Liver (tissue), 9 donors: ENCODE data around the gene SEZ6L. TPM values are rescaled to one million over a fixed set of nuclear protein-coding genes. Genes with fewer than 3 reads are reported as not detected.

ENCODE experiments used
- DNase-seq: peaks from one replicate; pipeline ENCODE4 v3.0.0-alpha.2; 2017; ENCODE audit warnings: low spot score
- H3K27ac ChIP-seq, 2 donors: one replicate each; pipeline ENCODE4 v1.7.0; 2013; ENCODE audit warnings: inconsistent platforms in 2 of 2, low read length in 2 of 2, control low read depth in 1 of 2, low read depth in 1 of 2, mild to moderate bottlenecking in 1 of 2
- H3K27me3 ChIP-seq, 4 donors: one replicate each; pipeline versions ENCODE4 v1.6.1 to v1.7.0; 2013; ENCODE audit warnings: low read length in 3 of 4, inconsistent platforms in 1 of 4, mild to moderate bottlenecking in 1 of 4, moderate library complexity in 1 of 4; ENCODE audit not compliant: control insufficient read depth in 4 of 4, insufficient read depth in 4 of 4
- H3K36me3 ChIP-seq, 4 donors: one replicate each; pipeline versions ENCODE4 v1.6.1 to v1.7.0; 2013; ENCODE audit warnings: low read length in 3 of 4, mild to moderate bottlenecking in 3 of 4, low read depth in 1 of 4, moderate library complexity in 1 of 4; ENCODE audit not compliant: control insufficient read depth in 4 of 4, insufficient read depth in 3 of 4
- H3K4me1 ChIP-seq, 4 donors: one replicate each; pipeline versions ENCODE4 v1.6.1 to v1.7.0; 2013; ENCODE audit warnings: low read length in 3 of 4, mild to moderate bottlenecking in 3 of 4, moderate library complexity in 1 of 4; ENCODE audit not compliant: control insufficient read depth in 4 of 4, insufficient read depth in 4 of 4
- H3K4me3 ChIP-seq, 3 donors: one replicate each; pipeline versions ENCODE4 v1.6.1 to v1.7.0; 2013; ENCODE audit warnings: low read length in 3 of 3, control low read depth in 1 of 3, low read depth in 1 of 3, mild to moderate bottlenecking in 1 of 3
- H3K9ac ChIP-seq, 2 donors: one replicate each; pipeline ENCODE4 v1.7.0; 2013; ENCODE audit warnings: low read length in 2 of 2, mild to moderate bottlenecking in 2 of 2, moderate library complexity in 2 of 2, control low read depth in 1 of 2, low read depth in 1 of 2
- H3K9me3 ChIP-seq, 4 donors: one replicate each; pipeline versions ENCODE4 v1.6.1 to v1.7.0; 2013; ENCODE audit warnings: low read length in 3 of 4; ENCODE audit not compliant: control insufficient read depth in 4 of 4
- ATF3 ChIP-seq: IDR thresholded peaks from 2 replicates; pipeline ENCODE4 v1.6.1; 2016; ENCODE audit warnings: antibody characterized with exemption
- CTCF ChIP-seq: fragments of 150-350 bp; IDR thresholded peaks from 2 replicates; pipeline ENCODE4 v1.5.1; 2017; ENCODE audit warnings: improper control_type of control experiment, low read depth, low read length; ENCODE audit not compliant: missing input control
- EGR1 ChIP-seq, 2 donors: IDR thresholded peaks; 2 replicates each; pipeline ENCODE4 v1.6.1; 2016 to 2018; ENCODE audit warnings: antibody characterized with exemption in 2 of 2, low read depth in 2 of 2
- FOXA1 ChIP-seq: IDR thresholded peaks from 2 replicates; pipeline ENCODE4 v1.6.1; 2016; ENCODE audit warnings: antibody characterized with exemption
- FOXA2 ChIP-seq: IDR thresholded peaks from 2 replicates; pipeline ENCODE4 v1.6.1; 2016; ENCODE audit warnings: antibody characterized with exemption
- GABPA ChIP-seq, 2 donors: IDR thresholded peaks in 1 of 2; conservative IDR thresholded peaks in 1 of 2; 2 replicates each; pipeline ENCODE4 v1.6.1; 2016; ENCODE audit warnings: antibody characterized with exemption in 2 of 2, mild to moderate bottlenecking in 1 of 2, moderate library complexity in 1 of 2
- HNF4A ChIP-seq, 2 donors: conservative IDR thresholded peaks; 2 replicates each; pipeline ENCODE4 v1.6.1; 2016; ENCODE audit warnings: antibody characterized with exemption in 2 of 2, mild to moderate bottlenecking in 2 of 2
- HNF4G ChIP-seq: IDR thresholded peaks from 2 replicates; pipeline ENCODE4 v1.6.1; 2016; ENCODE audit warnings: antibody characterized with exemption
- JUND ChIP-seq, 2 donors: IDR thresholded peaks; 2 replicates each; pipeline ENCODE4 v1.6.1; 2016; ENCODE audit warnings: antibody characterized with exemption in 2 of 2
- MAX ChIP-seq: IDR thresholded peaks from 2 replicates; pipeline ENCODE4 v1.6.1; 2016; ENCODE audit warnings: antibody characterized with exemption
- NR2F2 ChIP-seq: IDR thresholded peaks from 2 replicates; pipeline ENCODE4 v1.6.1; 2016; ENCODE audit warnings: antibody characterized with exemption
- RAD21 ChIP-seq, 2 donors: IDR thresholded peaks; 2 replicates each; pipeline ENCODE4 v1.6.1; 2016; ENCODE audit warnings: antibody characterized with exemption in 2 of 2, mild to moderate bottlenecking in 2 of 2
- REST ChIP-seq: IDR thresholded peaks from 2 replicates; pipeline ENCODE4 v1.6.1; 2016; ENCODE audit warnings: antibody characterized with exemption, mild to moderate bottlenecking
- RXRA ChIP-seq, 2 donors: IDR thresholded peaks; 2 replicates each; pipeline ENCODE4 v1.6.1; 2017 to 2018; ENCODE audit warnings: antibody characterized with exemption in 2 of 2, mild to moderate bottlenecking in 1 of 2
- SP1 ChIP-seq: IDR thresholded peaks from 2 replicates; pipeline ENCODE4 v1.6.1; 2018; ENCODE audit warnings: antibody characterized with exemption, mild to moderate bottlenecking
- TAF1 ChIP-seq: conservative IDR thresholded peaks from 2 replicates; pipeline ENCODE4 v1.6.1; 2016; ENCODE audit warnings: antibody characterized with exemption, mild to moderate bottlenecking
- YY1 ChIP-seq: IDR thresholded peaks from 2 replicates; pipeline ENCODE4 v1.6.1; 2016; ENCODE audit warnings: antibody characterized with exemption, mild to moderate bottlenecking
- ZBTB33 ChIP-seq: IDR thresholded peaks from 2 replicates; pipeline ENCODE4 v1.6.1; 2016; ENCODE audit warnings: antibody characterized with exemption
- WGBS: extraction: QIAGEN DNeasy Blood & Tissue Kit; methylation state at CpG from one replicate; pipeline ENCODE4 v1.1.7; 2013; 5-methylcytosine and 5-hydroxymethylcytosine counted together
- polyA plus RNA-seq, 2 donors: library from polyadenylated mRNA; stranded (reverse) in 1 of 2; unstranded in 1 of 2; fragments of 200-250 nt in 1 of 2; fragments of >200 nt in 1 of 2; fragmentation: Nextera tagmentation in 1 of 2; extraction: Ambion mirVana in 1 of 2; gene quantifications; one replicate each; pipeline versions ENCODE4 v1.2.1 to v1.2.3, GENCODE V29; 2013 to 2015
- total RNA-seq, 2 donors: library from RNA; depleted of rRNA; stranded (reverse); fragments of >200 nt; gene quantifications; one replicate each; pipeline ENCODE4 v1.2.3, GENCODE V29; 2014
- donor health status: healthy.
- donor health status: healthy.
- donor health status: healthy.
- donor health status: healthy.
- donor health status: healthy.

Gene SEZ6L
- total and polyA plus RNA-seq, 4 donors: under 0.01 to 0.70 (median 0.08) TPM; not detected in 1

GRCh38 chr22:26202280-26202924 is 33.1 kb downstream of the SEZ6L start:
- H3K27me3 ChIP-seq: peaks cover 0 to 6% (median 0%) of the 10 kb centered on the region in 4 donors
- no peaks in the 10 kb centered on the region for H3K9me3 ChIP-seq
- no peak for TF ChIP-seq MAX
- TF ChIP-seq ZBTB33: no peak
- TF ChIP-seq NR2F2: no peak
- no peak for TF ChIP-seq FOXA1
- TF ChIP-seq FOXA2: no peak
- TF ChIP-seq TAF1: no peak
- no peak for TF ChIP-seq EGR1 (IDR thresholded peaks at IDR 0.05; ENCODE audit: low read depth in 2 of 2)
- TF ChIP-seq RAD21 (IDR thresholded peaks at IDR 0.05): no peak
- TF ChIP-seq GABPA (IDR thresholded peaks at IDR 0.05 in 1 of 2, conservative IDR thresholded peaks at IDR 0.05 in 1 of 2): no peak
- no peak for TF ChIP-seq SP1
- no peak for TF ChIP-seq CTCF
- TF ChIP-seq RXRA (IDR thresholded peaks at IDR 0.05): no peak
- TF ChIP-seq YY1: no peak
- TF ChIP-seq REST: no peak
- no peak for TF ChIP-seq ATF3
- no peak for TF ChIP-seq JUND (IDR thresholded peaks at IDR 0.05)
- TF ChIP-seq HNF4G: no peak
- no peak for TF ChIP-seq HNF4A (conservative IDR thresholded peaks at IDR 0.05)
- DNase-seq: no peak
- no peaks in the 10 kb centered on the region for H3K4me1 ChIP-seq
- 57% methylated on average over 5 of the region's 5 CpGs for WGBS
- no peak overlapping the region for H3K9ac ChIP-seq
- no peak overlapping the region for H3K4me3 ChIP-seq
- no peaks in the 10 kb centered on the region for H3K36me3 ChIP-seq
- H3K27ac ChIP-seq: no peak overlapping the region
